Tibial nerve (tissue), 4 donors: Measurements from ENCODE around the gene TSPAN32. TPM values are rescaled to one million over a fixed set of nuclear protein-coding genes. Genes with fewer than 3 reads are reported as not detected.

ENCODE experiments used
- DNase-seq, 2 donors: peaks; one replicate each; pipeline ENCODE4 v3.0.0-alpha.2; 2019; ENCODE audit warnings: low spot score in 2 of 2
- H3K27ac ChIP-seq, 4 donors: fragments of 200-600 bp; sonication (generic) in 3 of 4; one replicate each; pipeline ENCODE4 v1.5.1; 2017 to 2019; ENCODE audit warnings: mild to moderate bottlenecking in 1 of 4
- H3K27me3 ChIP-seq, 2 donors: fragments of 200-600 bp; sonication (generic) in 1 of 2; one replicate each; pipeline versions ENCODE4 v1.5.1 to v1.6.0; 2017 to 2019
- H3K36me3 ChIP-seq, 3 donors: fragments of 200-600 bp; sonication (generic); one replicate each; pipeline ENCODE4 v1.5.1; 2018 to 2019
- H3K4me1 ChIP-seq, 4 donors: fragments of 200-600 bp; sonication (generic) in 3 of 4; one replicate each; pipeline ENCODE4 v1.5.1; 2017 to 2019
- H3K4me3 ChIP-seq, 4 donors: fragments of 200-600 bp; sonication (generic) in 3 of 4; one replicate each; pipeline ENCODE4 v1.5.1; 2017 to 2019; ENCODE audit warnings: mild to moderate bottlenecking in 1 of 4, moderate library complexity in 1 of 4
- H3K9me3 ChIP-seq, 4 donors: fragments of 200-600 bp; sonication (generic) in 3 of 4; one replicate each; pipeline ENCODE4 v1.5.1; 2017 to 2019
- EP300 ChIP-seq, 2 donors: sonication (generic); formaldehyde crosslinking; IDR thresholded peaks; one replicate each; pipeline ENCODE4 v1.6.1; 2017; ENCODE audit warnings: antibody characterized with exemption in 2 of 2, mild to moderate bottlenecking in 1 of 2
- POLR2A ChIP-seq, 2 donors: fragments of 450-650 bp; IDR thresholded peaks; one replicate each; pipeline ENCODE4 v1.6.1; 2017; ENCODE audit warnings: antibody characterized with exemption in 2 of 2, mild to moderate bottlenecking in 2 of 2, moderate library complexity in 2 of 2
- WGBS, 2 donors: methylation state at CpG; one replicate each; pipeline ENCODE4 v1.1.5; 2018; 5-methylcytosine and 5-hydroxymethylcytosine counted together
- total RNA-seq, 4 donors: library from RNA; depleted of rRNA; stranded (reverse); fragments of >200 nt; gene quantifications; one replicate each; pipeline ENCODE4 v1.1.0, GENCODE V29; 2016
- TF ChIP-seq, protein P1 (sequence below), 5 experiments: fragments of 200-600 bp in 3 of 5; fragments of 450-650 bp in 2 of 5; sonication (generic) in 3 of 5; IDR thresholded peaks; one replicate each; pipeline ENCODE4 v1.5.1; 2016 to 2019; ENCODE audit warnings: antibody characterized with exemption in 5 of 5, mild to moderate bottlenecking in 3 of 5, moderate library complexity in 2 of 5

TSPAN32 gene
- total RNA-seq, 4 donors from 2014 or later, result 1.8 to 9.0 (median 5.8) TPM

DNA sequence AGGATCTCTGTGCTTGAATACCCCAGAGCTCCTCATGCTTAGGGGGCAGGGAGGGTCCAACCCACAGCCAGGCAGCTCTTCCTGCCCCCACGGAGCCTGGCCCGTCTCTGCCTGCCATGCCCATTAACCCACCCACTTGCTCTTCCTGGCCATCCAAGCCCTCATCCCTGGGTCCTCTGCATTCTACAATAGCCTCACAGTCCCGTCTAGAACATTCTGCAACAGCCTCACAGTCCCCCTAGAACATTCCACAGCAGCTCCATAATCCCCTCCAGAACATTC lies 15.1 kb downstream of the TSPAN32 start:
- peaks cover 0 to 13% (median 0%) of the 10 kb centered on the region in 4 donors for H3K9me3 ChIP-seq
- H3K27me3 ChIP-seq, result no peaks in the 10 kb centered on the region
- H3K36me3 ChIP-seq, result peaks cover 0 to 7% (median 0%) of the 10 kb centered on the region in 3 donors
- no peak for DNase-seq
- peaks cover 0 to 42% (median 28%) of the 10 kb centered on the region in 4 donors for H3K4me1 ChIP-seq
- 66 to 76% methylated on average over 3 of the region's 3 CpGs for WGBS, 2 donors
- no peak overlapping the region for H3K4me3 ChIP-seq
- no peak for TF ChIP-seq EP300 (IDR thresholded peaks at IDR 0.05)
- TF ChIP-seq, protein P1, sequence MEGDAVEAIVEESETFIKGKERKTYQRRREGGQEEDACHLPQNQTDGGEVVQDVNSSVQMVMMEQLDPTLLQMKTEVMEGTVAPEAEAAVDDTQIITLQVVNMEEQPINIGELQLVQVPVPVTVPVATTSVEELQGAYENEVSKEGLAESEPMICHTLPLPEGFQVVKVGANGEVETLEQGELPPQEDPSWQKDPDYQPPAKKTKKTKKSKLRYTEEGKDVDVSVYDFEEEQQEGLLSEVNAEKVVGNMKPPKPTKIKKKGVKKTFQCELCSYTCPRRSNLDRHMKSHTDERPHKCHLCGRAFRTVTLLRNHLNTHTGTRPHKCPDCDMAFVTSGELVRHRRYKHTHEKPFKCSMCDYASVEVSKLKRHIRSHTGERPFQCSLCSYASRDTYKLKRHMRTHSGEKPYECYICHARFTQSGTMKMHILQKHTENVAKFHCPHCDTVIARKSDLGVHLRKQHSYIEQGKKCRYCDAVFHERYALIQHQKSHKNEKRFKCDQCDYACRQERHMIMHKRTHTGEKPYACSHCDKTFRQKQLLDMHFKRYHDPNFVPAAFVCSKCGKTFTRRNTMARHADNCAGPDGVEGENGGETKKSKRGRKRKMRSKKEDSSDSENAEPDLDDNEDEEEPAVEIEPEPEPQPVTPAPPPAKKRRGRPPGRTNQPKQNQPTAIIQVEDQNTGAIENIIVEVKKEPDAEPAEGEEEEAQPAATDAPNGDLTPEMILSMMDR (IDR thresholded peaks at IDR 0.05), result no peak
- no peak overlapping the region for H3K27ac ChIP-seq

DNA sequence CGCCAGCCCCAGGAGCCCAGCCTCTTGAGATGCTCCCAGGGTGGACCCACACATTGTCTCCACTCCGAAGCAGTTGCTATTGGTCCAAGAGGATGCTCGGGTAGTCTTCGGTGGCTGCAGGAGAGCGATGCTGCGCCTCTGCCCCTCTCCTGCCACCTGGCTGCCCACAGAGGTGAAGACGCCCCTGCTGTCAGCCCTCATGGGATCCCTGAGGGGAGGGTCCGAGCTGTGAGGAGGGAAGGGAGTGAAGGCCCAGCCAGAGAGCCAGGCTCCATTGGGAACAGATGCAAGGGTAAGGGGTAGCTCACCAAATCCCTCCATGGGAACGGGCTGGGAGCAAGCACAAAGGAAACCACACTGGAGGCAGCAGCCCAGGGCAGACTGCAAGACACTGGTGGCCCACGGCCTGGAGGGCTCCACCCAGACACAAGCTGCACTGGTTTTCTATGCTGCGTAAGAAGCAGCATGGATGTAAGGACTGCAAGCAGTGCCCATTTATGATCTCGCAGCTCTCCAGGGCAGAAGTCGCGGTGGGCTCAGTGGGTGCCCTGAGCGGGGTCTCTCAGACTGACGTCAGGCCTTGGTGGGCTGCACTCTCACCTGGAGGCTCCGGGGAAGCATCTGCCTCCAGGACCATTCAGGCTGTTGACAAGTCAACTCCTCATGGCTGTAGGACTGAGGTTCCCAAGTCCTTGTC lies 15.7 kb downstream of the TSPAN32 start:
- DNase-seq, result no peak
- WGBS, 2 donors, result 87 to 90% methylated on average over 15 of the region's 17 CpGs

DNA sequence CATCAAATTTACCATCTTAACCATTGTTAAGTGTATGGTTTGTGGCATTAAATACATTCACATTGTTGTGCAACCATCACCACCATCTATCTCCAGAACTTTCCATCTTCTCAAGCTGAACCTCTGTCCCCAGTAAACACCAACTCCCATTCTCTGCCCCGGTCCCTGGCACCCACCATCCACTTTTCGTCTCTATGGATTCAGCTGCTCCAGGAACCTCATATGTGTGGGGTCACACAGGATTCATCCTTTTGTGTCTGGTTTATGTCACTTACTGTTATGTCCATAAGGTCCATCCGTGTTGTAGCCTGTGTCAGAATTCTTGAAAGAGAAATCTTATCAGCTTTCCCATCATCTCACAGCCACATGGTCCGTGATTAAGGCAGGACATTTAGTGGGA lies 16.3 kb downstream of the TSPAN32 start:
- DNase-seq, result no peak
- H3K36me3 ChIP-seq, result peaks cover 0 to 7% (median 0%) of the 10 kb centered on the region in 3 donors
- TF ChIP-seq, protein P1 (IDR thresholded peaks at IDR 0.05), result no peak
- TF ChIP-seq EP300 (IDR thresholded peaks at IDR 0.05) (no peak), POLR2A (IDR thresholded peaks at IDR 0.05) (no peak)
- H3K27ac ChIP-seq, result no peak overlapping the region
- 90 to 91% methylated on average over 4 of the region's 4 CpGs for WGBS, 2 donors
- no peak overlapping the region for H3K4me3 ChIP-seq
- H3K27me3 ChIP-seq, result no peaks in the 10 kb centered on the region
- peaks cover 0 to 13% (median 0%) of the 10 kb centered on the region in 4 donors for H3K9me3 ChIP-seq
- peaks cover 0 to 30% (median 19%) of the 10 kb centered on the region in 4 donors for H3K4me1 ChIP-seq

More for the DNA sequence above, 15.7 kb downstream of the TSPAN32 start:
- H3K36me3 ChIP-seq, result peaks cover 0 to 7% (median 0%) of the 10 kb centered on the region in 3 donors
- peaks cover 0 to 13% (median 0%) of the 10 kb centered on the region in 4 donors for H3K9me3 ChIP-seq
- TF ChIP-seq EP300 (IDR thresholded peaks at IDR 0.05) (no peak), POLR2A (IDR thresholded peaks at IDR 0.05) (no peak)
- TF ChIP-seq, protein P1 (IDR thresholded peaks at IDR 0.05), result no peak
- H3K4me1 ChIP-seq, result peaks cover 0 to 36% (median 25%) of the 10 kb centered on the region in 4 donors
- H3K27me3 ChIP-seq, result no peaks in the 10 kb centered on the region
- H3K27ac ChIP-seq, result no peak overlapping the region
- no peak overlapping the region for H3K4me3 ChIP-seq

DNA sequence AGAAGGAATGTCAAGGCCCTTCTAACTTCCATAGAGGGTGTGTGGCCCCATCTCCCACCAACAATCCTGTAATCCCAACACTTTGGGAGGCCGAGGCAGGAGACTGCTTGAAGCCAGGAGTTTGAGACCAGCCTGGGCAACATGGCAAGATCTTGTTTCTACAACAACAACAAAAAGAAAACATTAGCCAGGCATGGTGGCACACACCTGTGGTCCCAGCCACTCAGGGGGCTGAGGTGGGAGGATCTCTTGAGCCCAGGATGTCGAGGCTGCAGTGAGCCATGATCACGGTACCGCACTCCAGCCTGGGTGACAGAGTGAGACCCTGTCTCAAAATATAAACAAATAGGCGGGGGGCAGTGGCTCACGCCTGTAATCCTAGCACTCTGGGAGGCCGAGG lies 16.9 kb downstream of the TSPAN32 start:
- DNase-seq, result no peak
- no peaks in the 10 kb centered on the region for H3K27me3 ChIP-seq
- H3K36me3 ChIP-seq, result peaks cover 0 to 7% (median 0%) of the 10 kb centered on the region in 3 donors
- TF ChIP-seq EP300 (IDR thresholded peaks at IDR 0.05) (no peak), POLR2A (IDR thresholded peaks at IDR 0.05) (no peak)
- TF ChIP-seq, protein P1 (IDR thresholded peaks at IDR 0.05), result no peak
- H3K9me3 ChIP-seq, result peaks cover 0 to 13% (median 0%) of the 10 kb centered on the region in 4 donors
- no peak overlapping the region for H3K4me3 ChIP-seq
- 90 to 92% methylated on average over 7 of the region's 7 CpGs for WGBS, 2 donors
- H3K4me1 ChIP-seq, result peaks cover 0 to 24% (median 13%) of the 10 kb centered on the region in 4 donors
- no peak overlapping the region for H3K27ac ChIP-seq

DNA sequence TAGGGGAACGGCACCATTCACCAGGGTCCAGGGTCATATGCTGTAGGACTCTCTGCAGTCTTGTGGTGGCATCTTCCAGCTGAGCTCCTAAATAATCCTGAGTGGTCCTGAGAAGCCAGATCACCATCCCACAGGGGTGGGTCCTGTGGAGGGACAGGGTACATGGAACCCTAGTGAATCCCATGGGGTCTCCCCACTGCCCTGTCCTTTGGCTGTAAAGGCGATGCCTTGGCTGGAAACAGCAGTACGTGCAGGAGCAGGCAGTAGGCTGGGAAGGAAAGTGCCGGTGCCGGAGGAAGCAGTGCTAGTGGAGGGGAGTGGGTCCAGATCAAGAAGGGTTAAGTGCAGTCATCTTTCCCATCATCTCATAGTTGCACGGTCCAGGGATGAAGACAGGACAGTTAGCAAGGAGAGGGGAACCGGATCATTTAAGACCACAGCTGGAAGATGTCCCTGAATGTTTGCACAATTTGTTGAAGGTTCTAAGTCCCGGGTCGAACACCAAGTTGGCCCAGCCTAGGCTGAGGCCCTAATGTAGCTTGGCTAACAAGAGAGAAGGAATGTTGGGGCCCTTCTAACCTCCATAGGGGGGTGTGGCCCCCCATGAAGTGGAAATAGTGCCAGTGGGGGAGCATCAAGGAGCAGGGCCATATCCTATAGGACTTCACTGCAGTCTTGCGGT lies 18.1 kb downstream of the TSPAN32 start:
- Histone ChIP-seq H3K36me3 (peaks cover 0 to 7% (median 0%) of the 10 kb centered on the region in 3 donors), H3K4me1 (peaks cover 0 to 12% (median under 1%) of the 10 kb centered on the region in 4 donors), H3K4me3 (no peak overlapping the region), H3K27ac (no peak overlapping the region), H3K9me3 (peaks cover 0 to 13% (median 0%) of the 10 kb centered on the region in 4 donors), H3K27me3 (no peaks in the 10 kb centered on the region)
- WGBS, 2 donors, result 74 to 80% methylated on average over 10 of the region's 10 CpGs
- DNase-seq, result no peak
- TF ChIP-seq EP300 (IDR thresholded peaks at IDR 0.05), result no peak
- no peak for TF ChIP-seq POLR2A (IDR thresholded peaks at IDR 0.05)
- TF ChIP-seq, protein P1 (IDR thresholded peaks at IDR 0.05), result no peak
